ENCODE results near the gene SYTL2. TPM values are rescaled to one million over a fixed set of nuclear protein-coding genes. Genes with fewer than 3 reads are reported as not detected.

Gene SYTL2
- total RNA-seq, 4 donors from 2014 or later = 14.3 to 27.7 (median 20.9) TPM

GRCh38 chr11:85787809-85788760 is 22.9 kb downstream of the SYTL2 start:
- TF ChIP-seq CTCF (IDR thresholded peaks at IDR 0.05; ENCODE audit: low read depth) = no peak

GRCh38 chr11:85787168-85787567 is 23.8 kb downstream of the SYTL2 start:
- no peak for TF ChIP-seq CTCF (IDR thresholded peaks at IDR 0.05; ENCODE audit: low read depth)

- TF ChIP-seq CTCF (IDR thresholded peaks at IDR 0.05; ENCODE audit: low read depth) = no peak
Observed at GRCh38 chr11:85784480-85785265, 26.3 kb downstream of the SYTL2 start.

GRCh38 chr11:85783758-85784157 is 27.2 kb downstream of the SYTL2 start:
- no peak for TF ChIP-seq CTCF (IDR thresholded peaks at IDR 0.05; ENCODE audit: low read depth)

GRCh38 chr11:85779956-85780640 is 30.8 kb downstream of the SYTL2 start:
- TF ChIP-seq CTCF (IDR thresholded peaks at IDR 0.05; ENCODE audit: low read depth) = no peak

- TF ChIP-seq CTCF (IDR thresholded peaks at IDR 0.05; ENCODE audit: low read depth) = no peak
Observed at GRCh38 chr11:85776951-85777602, 33.9 kb downstream of the SYTL2 start.

Measured in subcutaneous adipose tissue (tissue), 4 donors.